ENCODE measurements around the gene UBE2J2. TPM values are rescaled to one million over a fixed set of nuclear protein-coding genes. Genes with fewer than 3 reads are reported as not detected.

Gene UBE2J2
- total and polyA plus RNA-seq, 2 experiments from 2014 or later, result 49.7 to 63.5 TPM

DNA sequence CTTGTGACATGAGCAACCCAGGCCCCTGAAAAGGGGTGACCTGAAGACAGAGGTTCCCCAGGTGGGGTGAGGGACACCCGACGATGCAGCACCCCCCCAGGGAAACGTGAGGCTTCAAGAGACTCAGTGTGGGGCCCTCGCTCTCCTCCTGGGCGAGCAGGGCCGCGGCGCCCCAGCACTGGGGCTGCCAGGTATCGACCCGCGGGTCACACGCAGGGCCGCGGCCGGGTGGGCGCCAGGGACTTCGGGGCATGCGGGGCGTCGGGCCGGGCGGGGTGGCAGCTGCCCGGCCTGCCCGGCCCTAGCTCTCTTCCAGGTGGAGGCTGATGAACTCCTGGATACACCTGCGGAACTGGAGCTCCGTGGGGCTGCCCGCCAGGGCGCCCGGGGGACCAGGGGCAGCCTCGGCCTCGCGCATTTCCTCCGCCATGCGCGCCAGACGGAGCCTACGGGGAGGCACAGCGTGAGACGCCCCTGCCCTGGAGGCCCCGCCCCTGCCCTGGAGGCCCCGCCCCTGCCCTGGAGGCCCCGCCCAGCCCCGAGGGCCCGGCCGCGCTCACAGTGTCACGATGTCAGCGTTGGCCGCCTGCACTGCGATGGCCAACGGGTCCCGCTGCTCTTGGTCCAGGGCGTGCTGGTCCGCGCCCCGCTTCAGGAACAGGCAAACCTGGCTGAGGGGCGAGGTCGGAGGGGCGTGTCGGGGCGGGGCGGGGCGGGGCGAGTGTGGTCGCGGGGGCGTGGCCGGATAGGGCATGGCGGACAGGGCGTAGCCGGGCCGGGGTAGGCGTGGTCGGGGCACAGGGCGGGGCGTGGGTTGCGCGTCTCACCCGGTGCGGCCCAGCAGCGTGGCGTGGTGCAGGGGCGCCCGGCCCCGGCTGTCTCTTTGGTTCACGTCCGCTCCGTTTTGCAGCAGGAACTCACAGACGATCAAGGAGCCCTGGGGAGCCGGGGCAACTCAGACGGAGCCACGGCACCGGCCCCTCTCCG lies 19.9 kb upstream of the UBE2J2 start:
- Histone ChIP-seq H3K4me2 (ENCODE audit: unreplicated experiment) (no peak overlapping the region), H3K27ac (no peak overlapping the region), H3K4me1 (ENCODE audit: insufficient read depth) (no peaks in the 10 kb centered on the region), H3K9me2 (ENCODE audit: insufficient read depth) (no peaks in the 10 kb centered on the region), H3K79me2 (ENCODE audit: insufficient read depth) (no peaks in the 10 kb centered on the region), H2AFZ (no peak overlapping the region), H3K4me3 (no peak overlapping the region), H3K36me3 (ENCODE audit: low read depth) (no peaks in the 10 kb centered on the region), H3K27me3 (replicated peaks; ENCODE audit: insufficient read depth) (no peaks in the 10 kb centered on the region), H4K20me1 (ENCODE audit: insufficient read depth) (no peaks in the 10 kb centered on the region), H3K9ac (no peak overlapping the region), H3F3A (ENCODE audit: insufficient read depth) (no peaks in the 10 kb centered on the region), H3K9me3 (ENCODE audit: low read depth) (no peaks in the 10 kb centered on the region)
- no peak for DNase-seq
- WGBS, 2 experiments (ENCODE audit: low coverage in 1 of 2, low lambda C conversion rate in 2 of 2, missing lambda C conversion rate in 2 of 2), result 81 to 84% methylated on average over 39 to 92 of the region's 94 CpGs
- TF ChIP-seq EZH2 (IDR thresholded peaks at IDR 0.05; ENCODE audit: insufficient read depth, poor library complexity, severe bottlenecking) (no peak), EZH2phosphoT487 (IDR thresholded peaks at IDR 0.05; ENCODE audit: insufficient read depth, low read depth) (no peak)
- in situ Hi-C loops (cut with MboI), result no loop called here

DNA sequence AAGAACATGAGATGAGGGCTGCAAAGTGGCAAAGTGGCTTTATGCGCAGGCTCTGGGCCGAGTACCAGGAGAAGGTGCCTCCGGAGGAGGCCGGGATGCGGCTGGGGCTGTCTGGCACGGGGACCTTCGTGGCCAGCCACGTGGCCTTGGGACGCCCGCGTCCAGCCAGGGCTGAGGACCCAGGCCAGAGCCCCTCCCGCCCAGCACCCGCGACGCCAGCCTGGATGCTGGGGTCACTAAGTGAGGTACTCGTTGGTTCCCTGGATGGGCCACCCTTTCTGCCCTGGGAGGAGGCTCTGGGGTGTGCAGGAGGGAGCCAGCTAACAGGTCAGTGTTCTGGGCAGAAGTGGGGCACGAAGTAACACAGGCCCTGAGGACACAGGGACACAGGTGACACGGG lies 19.2 kb upstream of the UBE2J2 start:
- Histone ChIP-seq H2AFZ (no peak overlapping the region), H3K9ac (no peak overlapping the region), H3K27ac (no peak overlapping the region), H3K9me3 (ENCODE audit: low read depth) (no peaks in the 10 kb centered on the region), H3F3A (ENCODE audit: insufficient read depth) (no peaks in the 10 kb centered on the region), H3K4me1 (ENCODE audit: insufficient read depth) (no peaks in the 10 kb centered on the region), H3K9me2 (ENCODE audit: insufficient read depth) (no peaks in the 10 kb centered on the region), H3K79me2 (ENCODE audit: insufficient read depth) (no peaks in the 10 kb centered on the region), H3K4me3 (no peak overlapping the region), H3K36me3 (ENCODE audit: low read depth) (no peaks in the 10 kb centered on the region), H4K20me1 (ENCODE audit: insufficient read depth) (no peaks in the 10 kb centered on the region), H3K4me2 (ENCODE audit: unreplicated experiment) (no peak overlapping the region), H3K27me3 (replicated peaks; ENCODE audit: insufficient read depth) (no peaks in the 10 kb centered on the region)
- TF ChIP-seq EZH2 (IDR thresholded peaks at IDR 0.05; ENCODE audit: insufficient read depth, poor library complexity, severe bottlenecking), result no peak
- no peak for TF ChIP-seq EZH2phosphoT487 (IDR thresholded peaks at IDR 0.05; ENCODE audit: insufficient read depth, low read depth)
- DNase-seq, result no peak
- 87 to 88% methylated on average over 17 to 18 of the region's 18 CpGs for WGBS, 2 experiments (ENCODE audit: low coverage in 1 of 2, low lambda C conversion rate in 2 of 2, missing lambda C conversion rate in 2 of 2)
- in situ Hi-C loops (cut with MboI), result no loop called here

DNA sequence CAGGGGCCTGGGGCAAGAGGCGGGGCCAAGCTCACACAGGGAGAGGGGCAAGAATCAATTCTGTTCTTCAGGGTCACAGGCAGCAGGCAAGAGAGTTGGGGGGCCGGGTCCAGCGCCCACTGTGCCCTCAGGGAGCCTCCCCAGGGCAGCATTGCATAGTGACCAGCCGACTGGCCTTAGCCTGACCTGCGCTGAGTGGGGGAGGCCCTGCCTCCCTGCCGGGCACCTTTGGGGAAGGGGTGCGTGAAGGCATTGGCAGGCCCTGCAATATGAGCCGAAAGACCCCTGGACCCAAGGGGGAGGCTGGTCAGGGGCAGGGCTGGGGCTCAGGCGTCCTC lies 18.8 kb upstream of the UBE2J2 start:
- H3K4me2 ChIP-seq (ENCODE audit: unreplicated experiment), result no peak overlapping the region
- in situ Hi-C loops (cut with MboI), result no loop called here
- H3K4me3 ChIP-seq, result no peak overlapping the region
- no peaks in the 10 kb centered on the region for H3K9me2 ChIP-seq (ENCODE audit: insufficient read depth)
- no peak for DNase-seq
- H3K27ac ChIP-seq, result no peak overlapping the region
- no peak for TF ChIP-seq EZH2 (IDR thresholded peaks at IDR 0.05; ENCODE audit: insufficient read depth, poor library complexity, severe bottlenecking)
- no peak for TF ChIP-seq EZH2phosphoT487 (IDR thresholded peaks at IDR 0.05; ENCODE audit: insufficient read depth, low read depth)
- no peaks in the 10 kb centered on the region for H3K36me3 ChIP-seq (ENCODE audit: low read depth)
- H3K79me2 ChIP-seq (ENCODE audit: insufficient read depth), result no peaks in the 10 kb centered on the region
- H3K9ac ChIP-seq, result no peak overlapping the region
- H4K20me1 ChIP-seq (ENCODE audit: insufficient read depth), result no peaks in the 10 kb centered on the region
- no peaks in the 10 kb centered on the region for H3K27me3 ChIP-seq (replicated peaks; ENCODE audit: insufficient read depth)
- WGBS, 2 experiments (ENCODE audit: low coverage in 1 of 2, low lambda C conversion rate in 2 of 2, missing lambda C conversion rate in 2 of 2), result 79 to 87% methylated on average over 7 to 9 of the region's 9 CpGs
- no peaks in the 10 kb centered on the region for H3F3A ChIP-seq (ENCODE audit: insufficient read depth)
- no peaks in the 10 kb centered on the region for H3K9me3 ChIP-seq (ENCODE audit: low read depth)
- H3K4me1 ChIP-seq (ENCODE audit: insufficient read depth), result no peaks in the 10 kb centered on the region
- H2AFZ ChIP-seq, result no peak overlapping the region

DNA sequence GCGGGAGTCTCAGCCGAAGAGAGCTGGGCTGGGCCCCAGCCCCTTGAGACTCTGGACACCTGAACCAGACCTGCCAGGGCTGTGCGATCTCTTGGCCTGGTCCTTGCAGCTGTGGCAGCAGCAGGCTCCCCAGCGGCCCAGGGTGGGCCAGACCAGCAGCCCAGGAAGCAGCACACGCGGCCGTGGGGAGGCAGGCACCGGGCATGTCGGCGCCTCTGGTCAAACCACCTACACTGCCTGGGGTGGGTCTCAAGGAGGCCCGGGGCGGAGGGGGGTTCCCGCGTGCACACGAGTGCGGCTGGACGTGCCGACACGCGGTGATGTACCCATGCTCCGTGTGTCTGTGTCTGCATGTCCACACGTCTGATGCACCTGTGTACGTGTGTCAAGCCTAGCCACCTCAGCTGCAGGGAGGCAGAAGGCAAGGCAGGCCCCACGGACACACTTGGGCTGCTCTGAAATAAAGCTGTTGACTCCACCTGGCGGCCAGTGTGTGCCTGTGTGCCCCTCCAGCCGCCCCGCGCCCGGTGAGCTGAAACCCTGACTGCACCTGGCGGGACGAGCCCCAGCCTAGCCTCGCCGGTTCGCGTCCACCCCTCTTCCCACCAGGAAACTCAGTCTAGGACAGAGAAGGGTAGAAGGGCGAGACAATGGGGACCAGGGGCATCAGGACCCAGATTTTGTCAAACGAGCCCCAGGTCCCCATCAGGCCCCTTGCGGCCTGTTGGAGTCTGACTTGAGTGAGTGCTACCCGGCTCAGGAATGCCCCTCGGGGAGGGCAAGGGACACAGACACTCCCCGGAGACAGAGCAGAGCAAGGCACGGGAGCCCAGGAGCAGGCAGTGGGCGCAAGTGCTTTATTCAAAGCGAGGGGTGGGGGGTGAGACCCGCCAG lies 18.1 kb upstream of the UBE2J2 start:
- H3K27ac ChIP-seq, result no peak overlapping the region
- WGBS, 2 experiments (ENCODE audit: low coverage in 1 of 2, low lambda C conversion rate in 2 of 2, missing lambda C conversion rate in 2 of 2), result 51 to 52% methylated on average over 37 to 44 of the region's 45 CpGs
- no peaks in the 10 kb centered on the region for H3K9me3 ChIP-seq (ENCODE audit: low read depth)
- H3F3A ChIP-seq (ENCODE audit: insufficient read depth), result no peaks in the 10 kb centered on the region
- H3K4me3 ChIP-seq, result no peak overlapping the region
- H3K79me2 ChIP-seq (ENCODE audit: insufficient read depth), result no peaks in the 10 kb centered on the region
- H3K4me1 ChIP-seq (ENCODE audit: insufficient read depth), result no peaks in the 10 kb centered on the region
- H4K20me1 ChIP-seq (ENCODE audit: insufficient read depth), result no peaks in the 10 kb centered on the region
- no peak overlapping the region for H3K4me2 ChIP-seq (ENCODE audit: unreplicated experiment)
- in situ Hi-C loops (cut with MboI), result no loop called here
- H3K9ac ChIP-seq, result no peak overlapping the region
- TF ChIP-seq EZH2phosphoT487 (IDR thresholded peaks at IDR 0.05; ENCODE audit: insufficient read depth, low read depth) (no peak), EZH2 (IDR thresholded peaks at IDR 0.05; ENCODE audit: insufficient read depth, poor library complexity, severe bottlenecking) (no peak)
- H3K36me3 ChIP-seq (ENCODE audit: low read depth), result no peaks in the 10 kb centered on the region
- peak; percentile 69 for DNase-seq
- no peaks in the 10 kb centered on the region for H3K9me2 ChIP-seq (ENCODE audit: insufficient read depth)
- no peaks in the 10 kb centered on the region for H3K27me3 ChIP-seq (replicated peaks; ENCODE audit: insufficient read depth)
- H2AFZ ChIP-seq, result no peak overlapping the region
